Fibroblast of gingiva (primary cell): ENCODE results near the gene MVB12A.

Experiments
- DNase-seq: peaks from one replicate; pipeline ENCODE4 v3.0.0-alpha.2; 2011; ENCODE audit warnings: low read depth

MVB12A gene

GRCh38 chr19:17445526-17446165, 25.8 kb downstream of the MVB12A start:
- no peak for DNase-seq

DNA sequence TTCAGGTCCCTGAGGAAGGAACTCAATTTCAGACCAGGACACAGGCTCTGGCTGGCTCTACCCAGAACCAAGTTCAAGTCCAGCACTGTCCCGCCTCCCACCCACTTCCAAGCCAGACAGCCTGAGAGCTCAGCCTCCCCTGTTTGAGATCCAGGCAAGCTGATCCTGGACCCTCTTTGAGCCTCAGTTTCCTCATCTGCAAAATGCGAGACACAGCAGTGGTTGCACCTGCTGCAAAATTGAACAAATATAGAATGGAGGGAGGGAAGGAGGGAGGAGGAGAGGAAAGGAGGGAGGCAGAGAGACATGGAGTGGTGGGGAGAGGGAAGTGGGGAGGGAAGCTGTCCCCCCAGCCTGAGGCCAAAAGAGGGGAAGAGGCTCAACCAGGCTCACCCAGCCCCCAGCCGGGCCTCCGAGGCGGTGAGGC, 27.9 kb downstream of the MVB12A start:
- no peak for DNase-seq

- DNase-seq: no peak
Observed at GRCh38 chr19:17448131-17448967, 28.5 kb downstream of the MVB12A start, which contains the start of gene TMEM221. TSS of gene TMEM221 (minus strand) at chr19:17448668. CDS start at chr19:17448462, 206 bp downstream.

DNA sequence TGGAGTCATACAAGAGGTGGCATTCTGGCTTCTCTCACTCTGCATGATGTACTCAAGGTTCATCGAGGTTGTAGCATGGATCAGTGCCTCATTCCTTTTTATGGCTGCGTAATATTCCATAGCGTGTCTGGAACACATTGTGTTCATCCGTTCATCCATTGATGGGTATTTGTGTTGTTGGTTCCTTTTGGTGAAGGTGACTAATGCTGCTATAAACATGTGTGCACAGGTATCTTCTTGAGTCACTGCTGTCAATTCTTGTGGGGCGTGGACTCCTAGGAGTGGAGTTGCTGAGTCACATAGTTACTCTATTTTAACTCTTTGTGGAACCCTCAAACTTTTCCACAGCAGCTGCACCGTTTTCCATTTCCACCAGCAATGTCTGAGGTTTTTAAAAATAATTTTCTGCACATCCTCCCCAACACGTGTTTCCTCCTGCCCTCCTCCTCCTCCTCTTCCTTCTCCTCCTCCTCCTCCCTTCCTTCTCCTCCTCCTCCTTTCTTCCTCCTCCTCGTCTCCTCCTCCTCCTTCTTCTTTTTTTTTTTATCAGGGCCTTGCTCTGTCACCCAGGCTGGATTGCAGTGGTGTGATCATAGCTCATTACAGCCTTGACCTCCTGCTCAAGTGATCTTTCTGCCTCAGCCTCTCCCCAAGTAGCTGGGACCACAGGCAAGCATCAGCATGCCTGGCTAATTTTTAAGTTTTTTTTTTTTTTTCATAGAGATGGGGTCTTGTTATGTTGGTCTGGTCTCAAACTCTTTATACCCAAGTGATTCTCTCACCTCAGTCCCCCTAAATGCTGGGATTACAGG, 30.6 kb downstream of the MVB12A start:
- DNase-seq: no peak

DNA sequence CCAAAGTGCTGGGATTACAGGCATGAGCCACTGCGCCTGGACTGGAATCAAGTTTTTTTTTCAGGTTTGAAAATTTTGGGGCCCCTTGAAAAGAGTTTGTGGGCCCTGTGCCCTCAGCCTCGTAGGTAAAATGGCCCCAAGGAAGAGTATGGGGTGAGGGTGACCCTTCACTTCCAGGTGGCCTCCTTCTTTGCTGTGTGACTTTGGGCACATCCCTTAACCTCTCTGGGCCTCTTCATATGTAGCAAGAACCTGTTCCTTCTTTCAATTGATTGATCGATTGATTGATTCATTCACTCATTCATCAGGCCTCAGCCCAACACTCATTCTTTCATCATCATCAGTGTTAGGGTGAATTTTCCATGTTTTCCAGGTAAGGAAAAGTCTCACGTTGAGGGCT, 32.0 kb downstream of the MVB12A start:
- no peak for DNase-seq

DNA sequence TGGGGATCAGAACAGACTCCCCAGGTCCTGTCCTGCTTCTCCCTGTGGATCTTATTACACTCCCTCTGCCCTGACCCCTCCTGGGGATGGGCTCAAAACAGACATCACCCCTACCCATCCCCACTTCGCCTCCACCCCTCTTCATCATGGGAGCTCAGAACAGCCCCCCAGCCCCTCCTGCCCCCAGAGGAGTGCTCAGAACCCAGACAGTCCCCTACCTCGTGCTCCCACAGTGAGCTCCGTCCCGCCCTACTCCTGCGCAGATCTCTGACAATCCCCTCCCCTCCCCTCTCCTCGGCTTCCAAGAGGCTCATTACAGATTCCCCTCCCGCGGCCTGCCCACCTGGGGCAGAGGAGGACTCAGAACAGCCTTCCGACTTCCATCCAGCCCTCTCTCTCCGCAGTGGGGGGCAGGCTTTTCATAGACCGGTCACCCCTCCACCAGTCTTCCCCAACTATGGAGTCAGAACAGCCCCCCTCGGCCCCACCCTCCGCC, 34.8 kb downstream of the MVB12A start:
- no peak for DNase-seq

- DNase-seq: no peak
Observed at GRCh38 chr19:17455308-17456123, 35.7 kb downstream of the MVB12A start.

DNA sequence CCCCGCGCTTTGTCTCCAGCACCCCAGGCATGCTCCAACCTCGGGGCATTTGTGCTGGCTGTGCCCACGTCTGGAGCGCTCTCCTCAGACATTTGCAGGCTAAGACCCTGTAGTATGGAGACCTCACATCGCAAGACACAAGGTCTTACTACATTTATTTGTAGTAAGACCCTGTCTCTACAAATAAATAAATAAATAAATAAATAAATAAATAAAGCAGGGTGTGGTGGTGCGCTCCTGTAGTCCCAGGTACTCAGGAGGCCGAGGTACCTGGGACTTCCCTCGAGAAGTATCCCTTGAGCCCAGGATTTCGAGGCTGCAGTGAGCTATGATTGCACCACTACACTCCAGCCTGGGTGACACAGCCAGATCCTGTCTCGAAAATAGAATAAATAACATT, 36.3 kb downstream of the MVB12A start:
- no peak for DNase-seq

- no peak for DNase-seq
Observed at GRCh38 chr19:17457616-17458015, 37.8 kb downstream of the MVB12A start.

GRCh38 chr19:17458970-17459369, 39.1 kb downstream of the MVB12A start:
- DNase-seq: no peak

DNA sequence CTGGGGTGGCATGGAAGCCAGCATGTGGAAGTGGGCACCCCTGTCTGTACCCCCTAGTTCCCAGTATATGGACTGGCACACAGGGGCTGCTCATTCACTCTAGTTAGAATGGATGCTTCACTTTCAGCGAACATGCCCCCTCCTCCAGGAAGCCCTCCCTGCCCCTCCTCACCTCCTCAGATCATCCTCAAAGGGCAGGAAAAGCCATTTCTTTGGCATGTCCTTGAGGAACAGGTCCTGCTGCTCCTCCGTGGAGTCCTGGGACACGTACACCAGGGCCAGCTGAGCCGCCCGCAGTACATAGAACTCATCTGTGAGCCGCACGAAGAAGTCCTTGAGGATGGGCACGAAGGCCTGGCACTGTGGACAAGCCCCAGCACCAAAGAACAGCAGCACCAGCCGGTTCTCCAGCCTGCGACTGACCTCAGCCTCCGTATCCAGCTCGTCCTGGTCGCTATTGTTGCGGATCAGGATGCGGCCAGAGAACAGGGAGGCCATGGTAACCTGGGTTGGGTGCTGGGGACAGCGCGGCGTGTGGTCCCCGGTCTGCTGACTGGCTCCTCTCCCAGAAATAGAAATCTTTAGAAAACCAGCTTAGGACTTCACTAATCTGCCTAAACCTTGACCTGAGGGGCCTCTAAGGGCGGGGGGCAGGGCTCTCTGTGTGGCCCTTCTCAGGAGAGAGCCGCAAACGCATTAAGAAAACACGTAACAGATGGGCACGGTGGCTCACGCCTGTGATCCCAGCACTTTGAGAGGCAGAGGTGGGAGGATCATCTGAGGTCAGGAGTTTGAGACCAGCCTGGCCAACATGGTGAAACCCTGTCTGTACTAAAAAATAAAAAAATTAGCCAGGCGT, 40.8 kb downstream of the MVB12A start, which contains the start of gene NXNL1:
Gene NXNL1, minus strand, starts transcription at position 555 of the 859 bp plus-strand sequence. Its CDS starts 57 bp downstream, at position 498.
- DNase-seq: no peak

GRCh38 chr19:17466487-17466850, 46.6 kb downstream of the MVB12A start:
- DNase-seq: no peak

- DNase-seq: peak; percentile 46
Observed at GRCh38 chr19:17467471-17468301, 47.8 kb downstream of the MVB12A start.

DNA sequence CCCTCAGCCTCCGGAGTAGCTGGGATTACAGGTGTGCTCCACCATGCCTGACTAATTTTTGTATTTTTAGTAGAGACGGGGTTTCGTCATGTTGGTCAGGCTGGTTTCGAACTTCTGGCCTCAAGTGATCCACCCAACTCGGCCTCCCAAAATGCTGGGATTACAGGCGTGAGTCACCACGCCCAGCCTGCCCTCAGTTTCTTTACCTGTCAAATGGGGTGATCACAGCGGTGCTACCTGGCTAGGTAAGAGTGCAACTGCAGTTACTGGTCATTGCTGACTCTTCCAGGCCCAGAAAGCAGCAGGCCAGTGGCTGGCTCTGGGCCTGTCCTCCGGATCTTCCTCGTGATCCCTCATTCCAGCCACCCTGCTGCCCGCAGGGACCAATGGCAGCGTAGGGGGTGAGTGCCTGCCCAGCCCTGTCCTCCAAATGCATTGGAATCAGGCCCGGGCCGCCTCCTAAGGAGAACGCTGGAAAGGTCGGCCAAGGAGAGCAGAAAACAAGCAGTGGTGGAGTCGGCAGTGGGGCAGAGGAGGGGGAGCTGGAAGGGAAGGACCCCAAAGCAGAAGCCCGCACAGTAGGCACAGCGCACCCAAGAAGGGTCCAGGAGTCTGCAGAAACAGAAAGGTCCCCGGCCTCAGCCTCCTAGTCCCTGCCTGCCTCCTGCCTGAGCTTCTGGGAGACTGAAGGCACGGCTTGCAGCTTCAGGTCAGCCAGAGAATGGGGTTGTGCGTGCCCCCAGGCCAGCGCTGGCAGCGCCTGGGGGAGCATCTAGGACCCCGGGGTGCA, 48.6 kb downstream of the MVB12A start:
- DNase-seq: peak; percentile 74

GRCh38 chr19:17469092-17469480, 49.2 kb downstream of the MVB12A start:
- no peak for DNase-seq

- DNase-seq: peak; percentile 97
Observed at GRCh38 chr19:17469481-17470067, 49.7 kb downstream of the MVB12A start.

DNA sequence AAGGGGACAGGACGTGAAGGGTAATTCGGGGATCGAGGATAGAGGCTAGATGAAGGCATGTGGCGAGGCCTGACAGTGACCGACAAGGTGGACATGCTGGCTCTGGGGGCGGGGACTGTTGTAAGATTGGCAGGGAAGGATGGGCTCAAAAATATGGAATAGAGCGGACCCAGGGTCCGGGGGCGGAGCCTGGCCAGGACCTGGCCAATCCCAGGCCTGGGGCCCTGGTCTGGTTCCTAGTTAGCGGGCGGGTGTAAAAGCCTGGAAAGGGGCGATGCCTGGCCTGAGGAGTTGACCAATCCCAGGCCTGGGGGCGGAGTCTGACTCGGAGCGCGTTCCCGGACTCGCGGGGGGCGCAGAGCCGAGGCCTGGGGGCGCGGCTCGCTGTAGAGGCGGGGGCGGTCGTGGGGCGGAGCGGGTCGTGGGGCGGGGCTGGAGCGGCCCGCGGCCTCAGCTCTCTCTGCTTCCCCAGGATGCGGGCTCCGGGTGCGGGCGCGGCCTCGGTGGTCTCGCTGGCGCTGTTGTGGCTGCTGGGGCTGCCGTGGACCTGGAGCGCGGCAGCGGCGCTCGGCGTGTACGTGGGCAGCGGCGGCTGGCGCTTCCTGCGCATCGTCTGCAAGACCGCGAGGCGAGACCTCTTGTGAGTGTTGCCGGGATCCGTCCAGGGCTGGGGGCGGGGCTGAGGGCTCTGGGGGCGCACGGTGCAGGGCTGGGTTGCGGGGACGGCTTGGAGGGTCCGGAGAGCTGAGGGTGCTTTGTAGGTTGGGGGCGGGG, 50.4 kb downstream of the MVB12A start, which contains the start of gene SLC27A1:
Gene SLC27A1, plus strand, starts transcription at position 457 of the 774 bp plus-strand sequence. Its CDS starts 17 bp downstream, at position 474.
- peak; percentile 99 for DNase-seq
